GM06990 (cell line): ENCODE data around the gene EVA1C.

Experiments
- DNase-seq: peaks from one replicate; pipeline ENCODE4 v3.0.0-alpha.2; 2011; ENCODE audit not compliant: insufficient read length; ENCODE audit errors: extremely low read depth
- H3K27me3 ChIP-seq: replicated peaks from 2 replicates; pipeline ENCODE4 v1.6.0; 2011; ENCODE audit warnings: low read length; ENCODE audit not compliant: control insufficient read depth, insufficient read depth
- H3K36me3 ChIP-seq: 2 replicates; pipeline ENCODE4 v1.5.1; 2011; ENCODE audit warnings: low read length; ENCODE audit not compliant: control insufficient read depth, insufficient read depth
- H3K4me3 ChIP-seq: replicated peaks from 2 replicates; pipeline ENCODE4 v1.5.1; 2011; ENCODE audit warnings: low read depth, mild to moderate bottlenecking, control low read depth, low read length
- TF ChIP-seq, protein P1 (sequence below): IDR thresholded peaks from 2 replicates; pipeline ENCODE4 v1.5.1; 2011; ENCODE audit warnings: low read length, control low read depth, mild to moderate bottlenecking, inconsistent platforms; ENCODE audit not compliant: insufficient read depth, poor library complexity, severe bottlenecking

Gene EVA1C

DNA sequence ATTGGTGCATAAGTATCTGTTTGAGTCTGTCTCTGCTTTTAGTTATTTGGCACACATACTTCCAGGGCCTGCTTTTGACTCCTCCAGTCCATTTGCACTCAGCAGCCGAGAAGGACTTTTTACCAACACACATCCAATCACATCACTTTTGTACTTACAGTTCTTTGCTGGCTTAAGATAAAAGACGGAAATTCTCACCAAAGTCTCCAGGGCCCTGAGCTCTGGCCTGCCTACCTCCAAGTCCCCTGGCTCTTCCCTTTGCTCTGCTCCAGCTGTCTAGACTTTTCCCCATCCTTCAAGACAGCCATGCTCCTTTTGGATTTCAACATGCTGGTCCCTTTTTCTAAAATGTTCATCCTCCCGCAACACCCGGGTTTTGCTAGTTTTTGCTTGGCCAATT lies 2.2 kb upstream of the EVA1C start:
- H3K36me3 ChIP-seq: no peaks in the 10 kb centered on the region
- no peak overlapping the region for H3K4me3 ChIP-seq
- DNase-seq: no peak
- no peaks in the 10 kb centered on the region; the same call in none of the 2 replicates for H3K27me3 ChIP-seq
- TF ChIP-seq, protein P1, sequence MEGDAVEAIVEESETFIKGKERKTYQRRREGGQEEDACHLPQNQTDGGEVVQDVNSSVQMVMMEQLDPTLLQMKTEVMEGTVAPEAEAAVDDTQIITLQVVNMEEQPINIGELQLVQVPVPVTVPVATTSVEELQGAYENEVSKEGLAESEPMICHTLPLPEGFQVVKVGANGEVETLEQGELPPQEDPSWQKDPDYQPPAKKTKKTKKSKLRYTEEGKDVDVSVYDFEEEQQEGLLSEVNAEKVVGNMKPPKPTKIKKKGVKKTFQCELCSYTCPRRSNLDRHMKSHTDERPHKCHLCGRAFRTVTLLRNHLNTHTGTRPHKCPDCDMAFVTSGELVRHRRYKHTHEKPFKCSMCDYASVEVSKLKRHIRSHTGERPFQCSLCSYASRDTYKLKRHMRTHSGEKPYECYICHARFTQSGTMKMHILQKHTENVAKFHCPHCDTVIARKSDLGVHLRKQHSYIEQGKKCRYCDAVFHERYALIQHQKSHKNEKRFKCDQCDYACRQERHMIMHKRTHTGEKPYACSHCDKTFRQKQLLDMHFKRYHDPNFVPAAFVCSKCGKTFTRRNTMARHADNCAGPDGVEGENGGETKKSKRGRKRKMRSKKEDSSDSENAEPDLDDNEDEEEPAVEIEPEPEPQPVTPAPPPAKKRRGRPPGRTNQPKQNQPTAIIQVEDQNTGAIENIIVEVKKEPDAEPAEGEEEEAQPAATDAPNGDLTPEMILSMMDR: no peak

DNA sequence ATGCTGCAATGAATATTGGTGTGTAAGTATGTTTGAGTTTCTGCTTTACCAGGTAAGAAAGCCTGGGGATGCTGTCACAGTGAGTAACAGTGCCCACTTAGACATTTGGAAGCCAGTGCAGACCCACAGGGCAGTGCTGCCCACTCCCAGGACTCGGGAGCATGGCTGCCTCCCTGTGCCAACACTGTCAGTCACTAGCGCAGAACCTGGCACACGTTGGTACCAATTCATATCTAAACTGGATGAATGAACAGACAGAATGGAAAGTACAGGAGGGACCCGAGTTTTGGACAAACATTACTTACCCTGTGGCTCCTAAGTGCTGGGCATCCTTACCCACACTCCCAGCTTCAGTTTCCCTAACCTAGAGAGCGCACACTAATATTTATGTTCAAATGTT lies 1.6 kb upstream of the EVA1C start:
- TF ChIP-seq, protein P1: no peak
- no peaks in the 10 kb centered on the region; the same call in none of the 2 replicates for H3K27me3 ChIP-seq
- DNase-seq: no peak
- no peaks in the 10 kb centered on the region for H3K36me3 ChIP-seq
- H3K4me3 ChIP-seq: no peak overlapping the region

DNA sequence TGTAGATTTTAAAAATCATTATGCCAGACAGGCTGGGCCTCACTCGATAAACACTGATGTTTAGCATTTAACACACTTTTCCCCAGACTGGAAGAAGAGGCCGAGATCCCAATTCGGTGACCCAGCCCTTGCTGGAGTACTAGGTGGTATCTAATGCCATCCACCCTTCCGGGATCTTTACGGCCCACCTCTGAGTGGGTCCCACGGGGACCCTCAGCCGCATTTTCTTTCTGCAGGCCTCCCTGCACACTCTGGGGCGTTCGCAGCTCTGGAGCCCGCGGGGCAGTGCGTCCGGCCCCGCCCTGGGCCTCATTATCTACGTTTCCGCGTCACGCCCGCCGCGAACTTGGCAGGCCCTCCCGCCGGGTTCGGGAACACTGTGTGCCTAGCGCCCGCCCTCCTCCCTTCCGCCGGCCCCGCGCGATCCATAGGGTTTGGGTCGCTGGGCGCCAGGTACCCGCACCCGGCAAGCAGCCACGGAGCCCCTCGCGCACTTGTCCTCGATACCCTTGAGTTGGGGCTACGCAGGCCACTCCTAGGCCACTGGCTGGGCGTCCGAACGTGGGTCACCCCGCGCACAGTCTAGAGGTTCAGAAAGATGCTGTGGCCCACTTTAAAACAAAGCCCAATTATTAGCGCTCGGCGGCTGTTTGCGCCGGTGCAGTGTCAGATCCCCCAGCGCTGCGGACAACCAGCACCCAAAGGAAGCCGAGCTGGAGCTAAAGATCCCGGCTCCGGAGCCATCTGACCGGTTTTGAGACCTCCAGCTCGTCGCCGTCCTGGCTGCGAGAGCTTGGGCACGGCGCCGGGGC lies 950 bp upstream of the EVA1C start:
- TF ChIP-seq, protein P1: no peak
- H3K4me3 ChIP-seq: no peak overlapping the region
- DNase-seq: no peak
- H3K36me3 ChIP-seq: no peaks in the 10 kb centered on the region
- no peaks in the 10 kb centered on the region; the same call in none of the 2 replicates for H3K27me3 ChIP-seq

DNA sequence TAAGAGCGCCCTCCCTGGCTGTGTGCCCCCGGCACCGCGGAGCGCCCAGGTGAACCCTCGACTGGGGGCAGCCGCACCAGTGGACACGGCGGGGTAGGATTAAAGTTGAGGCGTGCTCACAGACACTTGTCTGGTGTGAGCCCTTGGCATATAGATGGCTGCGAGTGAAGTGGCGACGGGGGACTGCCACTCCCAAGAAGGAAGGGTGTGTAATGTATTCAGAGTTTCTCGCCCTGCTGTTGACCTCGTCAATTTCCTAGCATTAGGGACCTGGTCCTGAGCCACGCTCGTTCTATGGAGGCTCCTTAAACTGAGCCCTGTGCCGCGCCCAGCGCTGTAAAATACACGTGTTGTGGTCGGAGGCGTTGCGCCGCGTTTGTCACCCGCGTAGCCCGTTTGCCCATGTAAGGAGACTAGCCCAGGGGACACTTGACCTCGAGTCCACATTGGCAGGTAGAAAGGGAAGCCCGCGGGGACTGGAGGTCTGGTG lies 554 bp downstream of the EVA1C start:
- Histone ChIP-seq H3K27me3 (no peaks in the 10 kb centered on the region; the same call in none of the 2 replicates), H3K4me3 (no peak overlapping the region), H3K36me3 (no peaks in the 10 kb centered on the region)
- TF ChIP-seq, protein P1: no peak
- no peak for DNase-seq

DNA sequence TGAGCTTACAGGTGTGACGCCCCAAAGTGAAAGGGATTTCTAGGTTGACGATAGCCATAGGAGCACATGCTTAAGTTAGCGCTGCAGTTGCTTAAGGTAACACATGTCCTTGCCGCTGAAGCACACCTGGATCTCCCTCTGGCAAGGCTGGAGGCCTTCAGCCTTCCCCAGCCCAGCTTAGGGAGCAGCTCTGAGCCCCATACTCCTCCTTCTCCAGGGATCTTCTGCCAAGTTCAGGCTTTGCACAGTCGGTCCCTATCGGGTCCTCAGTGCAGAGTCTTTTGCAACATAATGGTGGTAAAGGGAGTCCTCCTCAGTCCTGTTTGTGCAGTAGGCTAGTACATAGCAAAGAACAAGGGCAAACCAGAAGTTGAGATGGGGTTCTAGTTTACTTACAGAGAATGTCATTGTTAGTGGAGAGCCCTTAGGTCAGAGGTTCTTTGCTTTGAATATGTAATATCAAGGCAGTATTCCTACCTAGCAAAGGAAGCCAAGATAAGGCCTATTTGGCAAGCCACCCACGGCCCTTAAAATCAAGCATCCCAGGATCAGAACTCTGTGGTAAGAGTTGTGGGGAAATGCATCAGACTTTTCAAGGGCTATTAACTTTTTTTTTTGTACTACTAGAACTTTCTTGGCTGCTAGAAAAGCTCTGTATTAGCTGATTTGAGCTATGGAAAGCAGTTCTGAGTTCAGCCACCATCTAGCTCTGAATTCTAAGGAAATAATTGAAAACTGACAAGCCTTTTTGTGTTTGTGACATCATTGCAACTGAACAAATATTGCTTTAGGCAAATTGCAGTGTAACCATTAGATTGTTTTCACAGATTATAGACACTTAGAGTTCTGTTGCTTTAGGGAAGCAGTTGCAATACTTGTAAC lies 1.4 kb downstream of the EVA1C start:
- H3K4me3 ChIP-seq: no peak overlapping the region
- DNase-seq: no peak
- no peaks in the 10 kb centered on the region for H3K36me3 ChIP-seq
- TF ChIP-seq, protein P1: no peak
- no peaks in the 10 kb centered on the region; the same call in none of the 2 replicates for H3K27me3 ChIP-seq
